HG02571 (cell line): ENCODE measurements around the gene RPS6KA4.
"Not testable (repeated sequence)": the region's sequence is repeated elsewhere in the genome, so short reads cannot be mapped to it uniquely, and the experiment has no call there.

Experiments used
- ATAC-seq: cut with Tn5 transposase; IDR thresholded peaks from one replicate; pipeline ENCODE4 v1.9.1; 2021; ENCODE audit warnings: mild to moderate bottlenecking, moderate library complexity; ENCODE audit not compliant: unreplicated experiment

The RPS6KA4 gene

DNA sequence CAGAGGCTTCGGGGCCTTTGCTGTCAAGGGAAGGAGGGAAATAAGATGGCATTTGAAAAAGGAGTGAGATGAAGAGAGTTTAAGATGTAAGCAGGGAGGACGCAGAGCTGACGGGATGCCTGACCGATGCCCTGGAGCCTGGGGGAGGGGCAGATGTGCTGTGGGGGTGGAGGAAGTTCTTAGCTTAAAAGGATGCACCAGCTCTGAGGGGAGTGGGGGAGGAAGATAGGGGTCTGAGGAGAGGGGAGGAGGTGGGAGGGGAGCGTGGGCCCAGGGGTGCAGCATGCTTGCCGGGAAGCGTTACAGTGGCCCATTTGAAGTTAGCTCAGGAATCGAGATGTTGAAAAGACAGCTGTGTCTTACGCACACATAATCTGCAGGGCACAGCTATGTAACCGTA lies 56.3 kb downstream of the RPS6KA4 start:
- ATAC-seq = no peak

DNA sequence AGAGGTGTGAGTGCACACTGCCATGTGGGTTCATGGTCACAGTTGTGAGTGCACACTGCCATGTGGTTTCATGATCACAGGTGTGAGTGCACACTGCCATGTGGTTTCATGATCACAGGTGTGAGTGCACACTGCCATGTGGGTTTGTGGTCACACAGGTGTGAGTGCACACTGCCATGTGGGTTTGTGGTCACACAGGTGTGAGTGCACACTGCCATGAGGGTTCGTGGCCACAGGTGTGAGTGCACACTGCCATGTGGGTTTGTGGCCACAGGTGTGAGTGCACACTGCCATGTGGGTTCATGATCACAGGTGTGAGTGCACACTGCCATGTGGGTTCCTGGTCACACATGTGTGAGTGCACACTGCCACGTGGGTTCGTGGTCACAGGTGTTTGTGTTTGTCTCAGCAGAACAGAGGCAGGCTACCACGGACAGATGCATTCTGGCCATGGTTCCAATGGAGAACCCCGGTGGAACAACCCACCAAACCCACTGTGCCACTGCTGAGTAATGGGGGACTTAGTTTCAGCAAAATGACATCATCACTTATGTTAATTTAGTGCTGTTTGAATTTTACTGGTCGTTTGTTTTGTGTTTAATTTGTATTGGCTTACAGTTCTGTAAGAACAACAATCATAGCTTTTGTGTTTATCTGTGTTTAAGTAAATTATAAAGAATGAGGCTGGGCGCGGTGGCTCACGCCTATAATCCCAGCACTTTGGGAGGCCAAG lies 57.2 kb downstream of the RPS6KA4 start:
- ATAC-seq = no peak

DNA sequence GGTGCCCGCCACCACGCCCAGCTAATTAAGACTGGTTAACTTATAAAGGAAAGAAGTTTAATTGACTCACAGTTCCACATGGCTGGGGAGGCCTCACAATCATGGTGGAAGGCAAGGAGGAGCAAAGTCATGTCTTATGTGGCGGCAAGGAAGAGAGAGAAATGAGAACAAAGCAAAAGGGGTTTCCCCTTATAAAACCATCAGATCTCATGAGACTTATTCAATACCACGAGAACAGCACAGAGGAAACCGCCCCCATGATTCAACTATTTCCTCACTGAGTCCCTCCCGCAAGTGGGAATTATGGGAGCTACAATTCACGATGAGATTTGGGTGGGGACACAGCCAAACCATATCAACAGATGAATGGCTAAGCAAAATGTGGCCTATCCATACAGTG lies 59.3 kb downstream of the RPS6KA4 start:
- not testable (repeated sequence) for ATAC-seq

DNA sequence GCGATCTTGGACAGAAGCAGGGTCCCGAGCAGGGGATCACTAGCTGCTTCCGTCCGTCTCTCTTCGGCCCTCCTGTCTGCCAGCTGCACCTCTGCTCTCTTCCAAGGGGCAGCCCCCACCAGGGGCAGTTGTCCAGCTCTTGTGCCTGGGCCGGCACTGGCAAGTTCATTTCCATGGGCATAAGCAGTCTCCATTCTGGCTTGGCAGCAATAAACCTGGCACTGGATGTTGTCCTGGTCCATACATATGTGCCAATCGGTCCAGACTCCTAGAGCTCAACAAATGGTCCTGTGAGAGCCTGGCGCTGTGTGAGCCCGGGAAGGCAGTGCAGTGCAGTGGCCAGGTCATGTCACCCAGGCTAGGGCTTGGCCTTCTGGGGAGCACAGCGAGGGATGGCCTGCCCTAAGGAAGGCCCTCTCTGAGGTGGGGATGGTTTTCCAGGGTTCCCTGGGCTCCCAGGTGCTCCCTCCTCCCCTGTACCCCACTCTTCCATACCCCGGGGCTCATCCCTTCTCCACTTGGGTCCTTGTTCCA lies 60.4 kb downstream of the RPS6KA4 start:
- ATAC-seq = no peak

DNA sequence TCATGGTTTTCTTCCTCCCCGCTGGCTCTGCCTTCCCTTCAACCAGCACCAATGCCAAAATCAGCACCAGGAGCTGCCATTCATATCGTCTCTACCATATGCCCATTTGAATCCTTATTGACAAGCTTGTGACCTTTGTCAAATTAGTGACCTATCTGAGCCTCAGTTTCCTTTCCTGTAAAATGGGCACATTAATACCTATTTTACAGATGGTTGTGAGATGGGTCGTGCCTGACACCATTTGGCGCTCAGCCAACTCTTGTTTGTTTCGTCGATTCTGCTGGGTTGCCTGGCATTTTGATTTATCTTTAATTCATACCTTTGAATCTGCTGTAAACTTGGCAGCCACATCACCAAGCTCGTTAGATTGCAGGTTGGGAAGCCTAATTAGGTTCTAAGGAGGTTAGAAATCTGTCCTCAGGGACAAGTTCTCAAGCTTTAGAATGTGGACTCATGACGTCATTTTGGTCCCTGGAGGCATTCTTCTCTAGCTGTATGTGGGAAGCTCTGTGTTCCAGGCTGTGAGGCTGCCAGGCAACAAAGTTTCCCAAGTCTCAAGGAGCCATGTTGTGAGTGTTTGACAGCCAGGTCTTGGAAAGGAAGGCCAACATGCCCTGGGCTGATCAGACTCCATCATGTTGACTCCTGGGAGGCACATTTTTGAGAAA lies 61.0 kb downstream of the RPS6KA4 start:
- no peak for ATAC-seq
